Keratinocyte (primary cell): ENCODE measurements around the gene TRPV4. TPM values are rescaled to one million over a fixed set of nuclear protein-coding genes. Genes with fewer than 3 reads are reported as not detected.

Experiments
- DNase-seq: peaks from one replicate; pipeline ENCODE4 v3.0.0-alpha.2; 2011; ENCODE audit warnings: low read depth, missing footprints, low spot score
- FAIRE-seq: peaks from 2 replicates; lab custom pipeline; 2011; peaks lifted over from hg19 to GRCh38; lab: Jason Lieb, UNC
- H2AFZ ChIP-seq: 2 replicates; pipeline ENCODE4 v1.6.0; 2012; ENCODE audit warnings: low read length, control low read depth, inconsistent platforms; ENCODE audit not compliant: control insufficient read depth
- H3K27ac ChIP-seq: 2 replicates; pipeline ENCODE4 v1.5.1; 2011; ENCODE audit warnings: low read length; ENCODE audit not compliant: control insufficient read depth, insufficient read depth
- H3K27me3 ChIP-seq: 3 replicates; pipeline ENCODE4 v1.6.0; 2011; ENCODE audit warnings: low read length; ENCODE audit not compliant: control insufficient read depth, insufficient read depth; ENCODE audit errors: extremely low read depth
- H3K36me3 ChIP-seq, 2 experiments: 2 replicates in 1 of 2; 3 replicates in 1 of 2; pipeline ENCODE4 v1.5.1; 2011; ENCODE audit warnings: low read length in 2 of 2, mild to moderate bottlenecking in 1 of 2; ENCODE audit not compliant: control insufficient read depth in 2 of 2, insufficient read depth in 2 of 2; ENCODE audit errors: extremely low read depth in 1 of 2
- H3K4me1 ChIP-seq: 3 replicates; pipeline ENCODE4 v1.5.1; 2011; ENCODE audit warnings: low read length; ENCODE audit not compliant: control insufficient read depth, insufficient read depth; ENCODE audit errors: extremely low read depth
- H3K4me2 ChIP-seq: 3 replicates; pipeline ENCODE4 v1.6.0; 2011; ENCODE audit warnings: low read depth, low read length; ENCODE audit not compliant: control insufficient read depth, insufficient read depth; ENCODE audit errors: extremely low read depth
- H3K4me3 ChIP-seq, 3 experiments: fragments of 200-600 bp in 1 of 3; sonication (generic) in 1 of 3; 2 replicates in 2 of 3; 3 replicates in 1 of 3; pipeline ENCODE4 v1.5.1; 2011 to 2016; ENCODE audit warnings: low read length in 3 of 3, mild to moderate bottlenecking in 3 of 3, control low read depth in 2 of 3, inconsistent platforms in 1 of 3, low read depth in 1 of 3, mixed read lengths in 1 of 3, mixed run types in 1 of 3, moderate library complexity in 1 of 3; ENCODE audit not compliant: control insufficient read depth in 2 of 3, insufficient read depth in 2 of 3; ENCODE audit errors: extremely low read depth in 1 of 3
- H3K79me2 ChIP-seq: 2 replicates; pipeline ENCODE4 v1.6.0; 2012; ENCODE audit warnings: low read length; ENCODE audit not compliant: control insufficient read depth, insufficient read depth
- H3K9ac ChIP-seq: 3 replicates; pipeline ENCODE4 v1.6.0; 2011; ENCODE audit warnings: low read length; ENCODE audit not compliant: control insufficient read depth, insufficient read depth; ENCODE audit errors: extremely low read depth
- H3K9me1 ChIP-seq: 3 replicates; pipeline ENCODE4 v1.6.0; 2011; ENCODE audit warnings: low read length; ENCODE audit not compliant: control insufficient read depth, insufficient read depth; ENCODE audit errors: extremely low read depth
- H3K9me3 ChIP-seq: 2 replicates; pipeline ENCODE4 v1.5.1; 2012; ENCODE audit warnings: low read depth, low read length; ENCODE audit not compliant: control insufficient read depth
- H4K20me1 ChIP-seq: 3 replicates; pipeline ENCODE4 v1.6.0; 2011; ENCODE audit warnings: low read length; ENCODE audit not compliant: control insufficient read depth, insufficient read depth; ENCODE audit errors: extremely low read depth
- CTCF ChIP-seq, 3 experiments: IDR thresholded peaks in 1 of 3; conservative IDR thresholded peaks in 1 of 3; optimal IDR thresholded peaks in 1 of 3; 2 replicates in 2 of 3; 3 replicates in 1 of 3; pipeline versions ENCODE3 to v1.5.1; 2011; ENCODE audit warnings: low read length in 3 of 3, mild to moderate bottlenecking in 3 of 3, moderate library complexity in 2 of 3, control low read depth in 1 of 3, inconsistent platforms in 1 of 3; ENCODE audit not compliant: insufficient read depth in 2 of 3; ENCODE audit errors: extremely low read depth in 1 of 3
- EZH2 ChIP-seq: IDR thresholded peaks from one replicate; pipeline ENCODE4 v1.6.1; 2012; ENCODE audit warnings: inconsistent platforms, mild to moderate bottlenecking, low read length, moderate library complexity
- dilution Hi-C: fragments of 300-500 bp; cut with MboI; formaldehyde crosslinking; loops from one replicate; pipeline ENCODE4 v1.7.0; 2020; ENCODE audit warnings: low sequenced_read_pairs; ENCODE audit not compliant: extremely low pct_ligation_motif_present
- polyA plus RNA-seq, 5 experiments: library from polyadenylated mRNA; depleted of rRNA in 3 of 5; stranded (reverse) in 3 of 5; stranded (forward) in 1 of 5; unstranded in 1 of 5; fragments of >200 nt; gene quantifications; 1 replicate in 1 of 5; 2 replicates in 3 of 5; 3 replicates in 1 of 5; pipeline versions ENCODE4 v1.2.1 to v1.2.3, GENCODE V29; 2011 to 2012; ENCODE audit warnings: missing spikeins in 2 of 5, low read depth in 1 of 5, low replicate concordance in 1 of 5

Gene TRPV4
- polyA plus RNA-seq, 1 donor (not counting 4 experiments of a cell fraction or from before 2014, with no cell fraction given) = 0.46 TPM

- H2AFZ ChIP-seq = no peak overlapping the region
- no peak overlapping the region for H3K4me2 ChIP-seq
- dilution Hi-C loops = no loop called here
- H3K9me3 ChIP-seq = no peaks in the 10 kb centered on the region
- no peaks in the 10 kb centered on the region for H3K36me3 ChIP-seq
- H3K79me2 ChIP-seq = no peaks in the 10 kb centered on the region
- no peak overlapping the region for H3K27ac ChIP-seq
- no peaks in the 10 kb centered on the region for H3K9me1 ChIP-seq
- FAIRE-seq (no peak), DNase-seq (no peak)
- no peak overlapping the region for H3K4me3 ChIP-seq
- H3K27me3 ChIP-seq = no peaks in the 10 kb centered on the region
- no peak overlapping the region for H3K9ac ChIP-seq
- TF ChIP-seq EZH2 (no peak), CTCF (optimal IDR thresholded peaks at IDR 0.05 in 1 of 3, IDR thresholded peaks at IDR 0.05 in 1 of 3, conservative IDR thresholded peaks at IDR 0.05 in 1 of 3; ENCODE audit: extremely low read depth in 1 of 3, insufficient read depth in 2 of 3, low read length in 3 of 3) (no peak)
- H3K4me1 ChIP-seq = peaks cover 24% of the 10 kb centered on the region
- no peaks in the 10 kb centered on the region for H4K20me1 ChIP-seq
These were observed 10.8 kb downstream of the TRPV4 start for GRCh38 chr12:109822416-109822815.

- peaks cover 24% of the 10 kb centered on the region for H3K4me1 ChIP-seq
- dilution Hi-C loops = no loop called here
- no peak overlapping the region for H3K27ac ChIP-seq
These were observed 11.2 kb downstream of the TRPV4 start for GRCh38 chr12:109821968-109822367.

More at GRCh38 chr12:109821968-109822367, 11.2 kb downstream of the TRPV4 start:
- TF ChIP-seq CTCF (optimal IDR thresholded peaks at IDR 0.05 in 1 of 3, IDR thresholded peaks at IDR 0.05 in 1 of 3, conservative IDR thresholded peaks at IDR 0.05 in 1 of 3; ENCODE audit: extremely low read depth in 1 of 3, insufficient read depth in 2 of 3, low read length in 3 of 3) = no peak
- no peak for TF ChIP-seq EZH2
- Histone ChIP-seq H3K9me1 (no peaks in the 10 kb centered on the region), H3K9ac (no peak overlapping the region), H3K36me3 (no peaks in the 10 kb centered on the region), H3K4me2 (no peak overlapping the region), H4K20me1 (no peaks in the 10 kb centered on the region), H3K9me3 (no peaks in the 10 kb centered on the region), H3K4me3 (no peak overlapping the region), H3K79me2 (no peaks in the 10 kb centered on the region), H2AFZ (no peak overlapping the region), H3K27me3 (no peaks in the 10 kb centered on the region)
- no peak for FAIRE-seq
- DNase-seq = no peak
